ENCODE data around the gene MAP1B.

DNA sequence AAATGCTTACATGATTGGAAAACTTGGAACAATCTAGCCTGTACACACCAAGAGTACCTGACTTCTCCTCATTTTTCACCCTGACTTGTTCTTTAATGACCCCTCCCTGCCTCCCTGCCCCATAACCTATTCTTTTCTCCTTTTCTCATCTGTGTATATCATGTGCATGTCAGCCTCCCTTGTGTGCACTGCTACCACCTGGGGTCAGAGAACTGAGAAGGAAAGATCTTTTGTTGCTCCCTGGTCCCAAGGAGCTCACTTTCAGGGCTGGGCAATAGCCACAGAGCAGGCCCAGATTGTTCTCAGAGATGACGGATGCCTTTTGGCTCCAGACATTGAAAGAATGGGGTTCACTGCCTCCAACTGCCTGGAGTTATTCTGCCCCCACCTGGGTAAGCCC lies 5.1 kb downstream of the MAP1B start:
- TF ChIP-seq, protein P1, sequence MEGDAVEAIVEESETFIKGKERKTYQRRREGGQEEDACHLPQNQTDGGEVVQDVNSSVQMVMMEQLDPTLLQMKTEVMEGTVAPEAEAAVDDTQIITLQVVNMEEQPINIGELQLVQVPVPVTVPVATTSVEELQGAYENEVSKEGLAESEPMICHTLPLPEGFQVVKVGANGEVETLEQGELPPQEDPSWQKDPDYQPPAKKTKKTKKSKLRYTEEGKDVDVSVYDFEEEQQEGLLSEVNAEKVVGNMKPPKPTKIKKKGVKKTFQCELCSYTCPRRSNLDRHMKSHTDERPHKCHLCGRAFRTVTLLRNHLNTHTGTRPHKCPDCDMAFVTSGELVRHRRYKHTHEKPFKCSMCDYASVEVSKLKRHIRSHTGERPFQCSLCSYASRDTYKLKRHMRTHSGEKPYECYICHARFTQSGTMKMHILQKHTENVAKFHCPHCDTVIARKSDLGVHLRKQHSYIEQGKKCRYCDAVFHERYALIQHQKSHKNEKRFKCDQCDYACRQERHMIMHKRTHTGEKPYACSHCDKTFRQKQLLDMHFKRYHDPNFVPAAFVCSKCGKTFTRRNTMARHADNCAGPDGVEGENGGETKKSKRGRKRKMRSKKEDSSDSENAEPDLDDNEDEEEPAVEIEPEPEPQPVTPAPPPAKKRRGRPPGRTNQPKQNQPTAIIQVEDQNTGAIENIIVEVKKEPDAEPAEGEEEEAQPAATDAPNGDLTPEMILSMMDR (IDR thresholded peaks at IDR 0.05; ENCODE audit: poor library complexity) = no peak
- TF ChIP-seq EZH2 (IDR thresholded peaks at IDR 0.05; ENCODE audit: borderline replicate concordance) (no peak), EZH2phosphoT487 (IDR thresholded peaks at IDR 0.05; ENCODE audit: low read depth, severe bottlenecking, unreplicated experiment) (no peak)

Measured in hepatocyte (in vitro differentiated cells).